DOHH2 (cell line): ENCODE data around the gene TXK.

Experiments used
- H3F3A ChIP-seq: fragments of 200-600 bp; sonication (generic), shearing (Covaris generic); 2 replicates; pipeline ENCODE4 v1.6.0; 2016; ENCODE audit warnings: antibody characterized with exemption, mild to moderate bottlenecking; ENCODE audit not compliant: control insufficient read depth, insufficient read depth
- H3K27ac ChIP-seq: fragments of 200-600 bp; sonication (generic); 2 replicates; pipeline ENCODE4 v1.5.1; 2014; ENCODE audit warnings: low read depth, mild to moderate bottlenecking, low read length, moderate library complexity
- H3K27me3 ChIP-seq: fragments of 200-600 bp; sonication (generic); 2 replicates; pipeline ENCODE4 v1.6.1; 2014; ENCODE audit warnings: mild to moderate bottlenecking, low read length, mixed read lengths; ENCODE audit not compliant: control insufficient read depth
- H3K36me3 ChIP-seq: fragments of 200-600 bp; sonication (generic); 2 replicates; pipeline ENCODE4 v1.6.1; 2014; ENCODE audit warnings: mild to moderate bottlenecking, low read length, moderate library complexity, mixed read lengths; ENCODE audit not compliant: control insufficient read depth
- H3K4me1 ChIP-seq: fragments of 200-600 bp; sonication (generic); 2 replicates; pipeline ENCODE4 v1.6.1; 2014; ENCODE audit warnings: mild to moderate bottlenecking, low read length, mixed read lengths; ENCODE audit not compliant: control insufficient read depth
- H3K4me2 ChIP-seq: fragments of 200-600 bp; sonication (generic); 2 replicates; pipeline ENCODE4 v1.6.0; 2014; ENCODE audit warnings: mild to moderate bottlenecking, low read length, moderate library complexity
- H3K4me3 ChIP-seq: fragments of 200-600 bp; sonication (generic); 2 replicates; pipeline ENCODE4 v1.5.1; 2014; ENCODE audit warnings: mild to moderate bottlenecking, low read length, mixed read lengths
- H3K79me2 ChIP-seq: fragments of 200-600 bp; sonication (generic); 2 replicates; pipeline ENCODE4 v1.6.1; 2014; ENCODE audit warnings: mild to moderate bottlenecking, low read length, mixed read lengths; ENCODE audit not compliant: control insufficient read depth
- H3K9me2 ChIP-seq: fragments of 200-600 bp; sonication (generic); replicated peaks from 2 replicates; pipeline ENCODE4 v1.6.1; 2014; ENCODE audit warnings: mild to moderate bottlenecking, low read length, mixed read lengths; ENCODE audit not compliant: control insufficient read depth
- H3K9me3 ChIP-seq: fragments of 200-600 bp; sonication (generic); 2 replicates; pipeline ENCODE4 v1.6.1; 2014; ENCODE audit warnings: antibody characterized with exemption, low read length, mixed read lengths; ENCODE audit not compliant: control insufficient read depth, insufficient read depth
- H4K20me1 ChIP-seq: fragments of 200-600 bp; sonication (generic); 2 replicates; pipeline ENCODE4 v1.6.0; 2014; ENCODE audit warnings: low read depth, mild to moderate bottlenecking, antibody characterized with exemption, low read length, moderate library complexity; ENCODE audit not compliant: control insufficient read depth, insufficient read depth
- CTCF ChIP-seq: fragments of 200-600 bp; sonication (generic); IDR thresholded peaks from one replicate; pipeline ENCODE4 v1.5.1; 2014; ENCODE audit warnings: antibody characterized with exemption, mild to moderate bottlenecking, low read depth, low read length; ENCODE audit not compliant: poor library complexity, severe bottlenecking
- EZH2phosphoT487 ChIP-seq: fragments of 200-600 bp; sonication (generic); IDR thresholded peaks from 2 replicates; pipeline ENCODE4 v1.6.1; 2017; ENCODE audit warnings: borderline replicate concordance, mild to moderate bottlenecking, antibody characterized with exemption, low read length, moderate library complexity, mixed read lengths

The TXK gene

DNA sequence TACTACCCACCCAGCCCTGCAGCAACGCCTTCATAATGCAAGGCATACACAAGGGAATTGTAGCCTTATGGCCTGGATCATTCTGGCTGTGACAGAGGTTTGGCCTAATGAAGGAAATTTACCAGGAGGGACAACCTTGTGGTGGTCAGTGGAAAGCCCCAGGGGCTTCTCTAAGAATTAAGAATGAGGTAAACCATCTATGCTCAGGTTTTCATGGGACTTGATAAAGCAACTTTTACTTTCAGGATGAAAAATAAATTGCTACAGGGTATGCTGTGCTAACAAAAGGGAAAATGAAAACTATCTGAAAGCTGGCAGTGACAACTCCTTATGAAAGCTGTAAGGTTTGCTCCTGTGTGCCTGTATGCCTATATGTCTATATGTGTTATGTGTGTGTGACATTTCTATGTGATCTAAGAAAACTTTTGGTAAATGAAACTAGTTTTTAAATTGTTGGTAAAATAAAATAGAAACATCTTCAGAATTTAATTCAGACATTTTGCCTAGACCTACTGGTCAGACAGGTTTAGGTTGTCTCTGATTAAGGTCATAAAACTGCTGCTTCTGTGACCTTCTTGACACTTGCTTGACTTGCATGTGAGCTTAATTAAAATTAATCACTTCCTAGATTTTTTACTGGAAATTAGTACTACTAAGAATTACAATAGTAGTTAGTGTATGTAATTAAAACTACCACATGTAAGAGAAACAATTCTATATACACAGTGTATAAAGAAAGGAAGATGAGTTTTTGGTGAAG is 19.9 kb upstream of the TXK start:
- peaks cover 76% of the 10 kb centered on the region for H3K36me3 ChIP-seq
- H3K4me1 ChIP-seq = no peaks in the 10 kb centered on the region
- no peaks in the 10 kb centered on the region for H3K79me2 ChIP-seq
- H4K20me1 ChIP-seq = no peaks in the 10 kb centered on the region
- peaks cover 10% of the 10 kb centered on the region; the same call in 1 of the 2 replicates for H3K9me3 ChIP-seq
- no peak for TF ChIP-seq CTCF
- no peak for TF ChIP-seq EZH2phosphoT487
- H3K9me2 ChIP-seq = no peaks in the 10 kb centered on the region
- H3K4me2 ChIP-seq = no peak overlapping the region
- H3F3A ChIP-seq = no peaks in the 10 kb centered on the region
- no peaks in the 10 kb centered on the region for H3K27me3 ChIP-seq
- no peak overlapping the region for H3K27ac ChIP-seq
- H3K4me3 ChIP-seq = no peak overlapping the region

DNA sequence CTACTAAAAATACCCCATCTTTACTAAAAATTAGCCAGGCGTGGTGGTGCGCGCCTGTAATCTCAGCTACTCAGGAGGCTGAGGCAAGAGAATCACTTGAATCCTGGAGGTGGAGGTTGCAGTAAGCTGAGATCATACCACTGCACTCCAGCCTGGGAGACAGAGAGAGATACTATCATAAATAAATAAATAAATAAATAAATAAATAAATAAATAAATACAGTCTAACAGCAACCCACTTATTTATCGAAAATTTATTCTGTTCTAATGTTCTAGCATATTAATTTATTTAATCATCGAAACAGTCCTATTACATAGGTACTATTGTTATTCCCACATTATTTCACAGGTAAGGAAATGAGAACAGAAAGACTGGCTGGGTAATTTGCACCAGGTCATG is 18.2 kb upstream of the TXK start:
- Histone ChIP-seq H3K4me3 (no peak overlapping the region), H3K9me2 (no peaks in the 10 kb centered on the region), H3K27ac (no peak overlapping the region), H3K36me3 (peaks cover 75% of the 10 kb centered on the region), H3K9me3 (peaks cover 10% of the 10 kb centered on the region; the same call in 1 of the 2 replicates), H3K79me2 (no peaks in the 10 kb centered on the region), H3K4me1 (no peaks in the 10 kb centered on the region), H4K20me1 (no peaks in the 10 kb centered on the region), H3F3A (no peaks in the 10 kb centered on the region), H3K27me3 (no peaks in the 10 kb centered on the region), H3K4me2 (no peak overlapping the region)
- TF ChIP-seq CTCF (no peak), EZH2phosphoT487 (no peak)

DNA sequence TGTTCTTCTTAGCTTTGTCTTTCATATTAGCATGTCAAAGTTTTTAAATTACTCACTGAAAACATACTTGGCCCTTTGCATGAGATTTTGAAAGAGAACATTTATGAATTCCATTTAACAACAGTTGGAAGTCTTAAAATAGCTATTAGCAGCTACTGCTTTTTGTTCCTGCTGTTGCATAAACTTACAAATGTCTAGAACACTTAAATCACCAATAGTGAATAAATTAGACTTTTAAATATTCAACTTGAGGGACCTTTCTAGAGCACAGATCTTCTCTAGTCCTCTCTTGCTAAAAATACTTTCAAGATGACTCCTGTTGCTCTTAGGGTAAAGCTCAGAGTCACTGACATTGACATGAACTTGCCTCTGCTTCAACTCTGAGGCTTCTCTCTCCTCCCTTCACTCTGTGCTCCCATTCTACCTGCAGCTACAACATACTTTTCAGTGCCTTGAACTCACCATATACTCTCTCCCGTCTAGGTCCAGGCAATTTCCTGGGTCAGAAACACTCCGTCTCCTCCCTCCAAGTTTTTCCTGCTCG is 15.8 kb upstream of the TXK start:
- H3K36me3 ChIP-seq = peaks cover 70% of the 10 kb centered on the region
- H3K27me3 ChIP-seq = no peaks in the 10 kb centered on the region
- no peak overlapping the region for H3K4me3 ChIP-seq
- no peak overlapping the region for H3K4me2 ChIP-seq
- H3F3A ChIP-seq = no peaks in the 10 kb centered on the region
- no peak overlapping the region for H3K27ac ChIP-seq
- TF ChIP-seq EZH2phosphoT487 = no peak
- no peak for TF ChIP-seq CTCF
- no peaks in the 10 kb centered on the region for H3K79me2 ChIP-seq
- no peaks in the 10 kb centered on the region for H3K4me1 ChIP-seq
- no peaks in the 10 kb centered on the region for H3K9me3 ChIP-seq
- H3K9me2 ChIP-seq = no peaks in the 10 kb centered on the region
- no peaks in the 10 kb centered on the region for H4K20me1 ChIP-seq
